ENCODE measurements around the gene RGR.

RGR gene

GRCh38 chr10:84221916-84222315 lies 22.9 kb upstream of the RGR start:
- no peak for DNase-seq

- no peak for DNase-seq
Measured at GRCh38 chr10:84224411-84225028, 20.3 kb upstream of the RGR start.

DNA sequence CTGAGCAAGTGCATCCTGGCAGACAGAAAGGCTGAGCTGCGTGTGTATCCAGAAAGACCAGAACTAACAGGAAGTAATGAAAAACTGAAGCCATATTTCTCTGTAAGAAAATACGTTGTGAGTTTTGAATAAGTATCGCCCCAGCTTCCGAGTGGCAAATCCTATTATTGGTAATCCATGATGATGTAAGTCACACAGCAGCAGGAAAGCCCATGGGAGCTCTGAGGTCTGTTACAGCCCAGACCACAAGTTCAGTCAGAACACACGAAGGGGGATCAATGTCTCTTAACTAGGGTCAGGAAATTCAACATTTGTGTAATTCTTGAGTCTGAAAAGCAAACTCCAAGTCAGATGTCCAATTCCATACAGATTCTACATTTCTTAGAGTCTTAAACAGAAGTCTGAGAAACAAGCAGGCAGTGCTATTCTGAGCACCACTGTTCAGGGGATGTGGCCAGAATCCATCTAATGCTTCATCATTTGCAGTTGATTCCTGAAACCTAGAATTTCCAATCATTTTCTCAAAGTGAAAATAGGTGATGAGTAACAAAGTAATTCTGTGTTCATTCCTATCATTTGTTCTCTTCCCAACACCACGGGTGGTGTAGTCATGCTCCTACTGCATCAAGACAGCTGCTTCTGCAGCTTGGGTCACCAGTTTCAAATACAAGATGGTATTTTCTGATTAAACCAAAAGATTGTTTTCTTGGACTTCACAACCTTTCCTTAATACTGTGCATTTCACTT lies 19.3 kb upstream of the RGR start, which contains the start of gene LRIT2:
LRIT2 (minus strand) TSS at position 118 of the 747 bp plus-strand sequence; CDS start at position 94, 24 bp downstream.
- no peak for DNase-seq

GRCh38 chr10:84226616-84227015 lies 18.2 kb upstream of the RGR start:
- DNase-seq, result no peak

DNA sequence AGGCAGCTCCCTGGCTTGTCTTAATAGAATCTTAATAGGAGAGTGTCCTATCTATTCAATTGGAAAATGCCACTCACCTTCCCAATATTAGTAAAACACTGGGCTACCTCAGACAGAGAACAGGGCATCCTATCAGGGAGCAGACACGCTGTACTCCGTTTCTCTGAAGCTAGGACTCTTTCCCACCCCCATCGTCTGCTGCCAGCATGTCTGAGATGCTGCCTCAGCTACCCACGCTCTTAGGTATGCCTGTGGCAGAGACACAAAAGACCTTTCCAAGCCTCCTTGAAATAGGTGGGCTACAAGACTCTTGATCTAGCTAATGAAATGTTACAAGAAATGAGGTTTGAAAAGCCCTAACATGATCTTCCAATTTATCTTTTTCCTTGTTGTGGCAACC lies 17.0 kb upstream of the RGR start:
- DNase-seq, result no peak

- no peak for DNase-seq
Measured at GRCh38 chr10:84230359-84230758, 14.5 kb upstream of the RGR start.

DNA sequence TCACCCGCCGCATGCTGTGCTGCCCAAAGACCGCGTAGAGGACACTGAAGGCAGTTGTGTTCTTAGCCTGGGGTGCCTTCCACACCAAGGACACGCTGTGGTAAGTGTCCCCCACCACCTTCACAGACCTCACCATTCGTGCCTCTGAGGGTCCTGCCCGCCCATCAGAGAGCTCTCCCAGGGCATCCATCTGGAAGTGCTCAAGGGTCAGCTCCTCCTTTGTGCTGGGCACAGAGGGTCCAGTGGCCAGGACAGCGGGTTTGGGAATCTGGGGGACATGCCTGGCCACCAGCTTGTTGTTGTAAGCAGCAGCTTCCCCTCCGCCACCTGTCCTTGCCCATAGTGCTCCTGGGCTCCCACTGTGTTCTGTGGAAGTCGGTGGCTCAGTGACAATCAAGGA lies 12.5 kb upstream of the RGR start:
- no peak for DNase-seq

DNA sequence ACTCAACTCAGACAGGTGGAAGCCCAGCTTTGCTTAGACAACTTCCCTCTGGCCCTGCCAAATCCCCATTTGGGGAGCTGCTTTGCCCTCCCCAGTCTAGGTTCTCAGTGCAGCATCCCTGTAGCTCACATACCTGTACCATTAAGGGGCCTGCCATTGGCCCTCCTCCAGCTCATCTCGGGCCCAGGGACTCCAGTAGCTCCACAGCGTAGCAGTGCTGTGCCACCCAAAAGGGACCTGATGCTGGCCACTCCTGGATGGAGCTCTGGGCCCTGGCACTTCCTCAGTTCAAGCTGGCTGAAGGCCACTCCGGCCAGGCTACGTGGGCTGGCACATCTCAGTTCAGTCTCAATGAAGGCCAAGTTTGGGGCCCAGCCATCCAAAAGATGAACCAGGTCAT lies 10.9 kb upstream of the RGR start:
- DNase-seq, result no peak

GRCh38 chr10:84234479-84234878 lies 10.4 kb upstream of the RGR start:
- no peak for DNase-seq

- DNase-seq, result no peak
Measured at GRCh38 chr10:84235096-84235495, 9.8 kb upstream of the RGR start.

DNA sequence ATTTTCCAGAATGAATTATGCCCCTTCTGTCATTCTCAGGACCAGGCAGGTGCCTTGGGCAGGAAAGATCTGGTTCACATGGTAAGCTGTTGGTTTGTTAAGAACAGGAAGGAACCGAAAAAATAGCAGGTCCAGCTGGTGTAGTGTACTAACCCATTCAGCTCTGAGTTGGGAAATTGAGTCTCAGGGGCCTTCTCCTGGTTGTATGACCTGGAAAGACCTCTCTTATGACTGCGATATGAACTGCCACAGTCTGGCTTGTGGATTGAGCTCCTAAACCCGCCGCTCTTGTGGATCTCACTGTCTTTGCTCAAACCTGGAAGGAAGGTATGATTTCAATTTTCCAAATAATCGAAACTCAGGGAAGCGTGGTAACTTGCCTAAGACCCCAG lies 8.1 kb upstream of the RGR start:
- DNase-seq, result no peak

GRCh38 chr10:84237199-84238051 lies 7.4 kb upstream of the RGR start:
- no peak for DNase-seq

GRCh38 chr10:84238909-84239308 lies 5.9 kb upstream of the RGR start:
- no peak for DNase-seq

GRCh38 chr10:84241185-84241790 lies 3.6 kb upstream of the RGR start, which contains the start of gene LRIT1:
Gene LRIT1 (minus strand): TSS chr10:84241546. CDS start chr10:84241439, 107 bp downstream.
- DNase-seq, result no peak

- DNase-seq, result no peak
Measured at GRCh38 chr10:84243759-84244158, 1.1 kb upstream of the RGR start.

GRCh38 chr10:84247496-84247895 lies 2.6 kb downstream of the RGR start:
- no peak for DNase-seq

DNA sequence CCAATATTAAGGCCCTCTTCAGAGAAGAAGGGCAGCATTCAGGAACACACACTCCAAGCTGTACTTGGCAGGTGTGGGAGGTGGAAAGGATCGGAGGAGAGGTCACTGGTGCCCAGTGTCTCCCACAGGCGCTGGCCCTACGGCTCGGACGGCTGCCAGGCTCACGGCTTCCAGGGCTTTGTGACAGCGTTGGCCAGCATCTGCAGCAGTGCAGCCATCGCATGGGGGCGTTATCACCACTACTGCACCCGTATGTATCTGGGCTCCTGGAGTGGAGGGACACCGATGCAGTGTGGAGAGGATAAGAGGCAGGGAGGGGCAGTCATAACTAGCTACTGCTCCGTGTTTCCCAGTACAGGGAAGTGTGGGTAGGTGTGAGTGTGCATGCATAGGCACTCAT lies 3.9 kb downstream of the RGR start:
- no peak for DNase-seq

- no peak for DNase-seq
Measured at GRCh38 chr10:84254552-84255478, 10.0 kb downstream of the RGR start.

GRCh38 chr10:84256510-84257342 lies 11.9 kb downstream of the RGR start:
- peak in 4 of 6 experiments; percentile 6 to 12 (median 10) for DNase-seq

DNA sequence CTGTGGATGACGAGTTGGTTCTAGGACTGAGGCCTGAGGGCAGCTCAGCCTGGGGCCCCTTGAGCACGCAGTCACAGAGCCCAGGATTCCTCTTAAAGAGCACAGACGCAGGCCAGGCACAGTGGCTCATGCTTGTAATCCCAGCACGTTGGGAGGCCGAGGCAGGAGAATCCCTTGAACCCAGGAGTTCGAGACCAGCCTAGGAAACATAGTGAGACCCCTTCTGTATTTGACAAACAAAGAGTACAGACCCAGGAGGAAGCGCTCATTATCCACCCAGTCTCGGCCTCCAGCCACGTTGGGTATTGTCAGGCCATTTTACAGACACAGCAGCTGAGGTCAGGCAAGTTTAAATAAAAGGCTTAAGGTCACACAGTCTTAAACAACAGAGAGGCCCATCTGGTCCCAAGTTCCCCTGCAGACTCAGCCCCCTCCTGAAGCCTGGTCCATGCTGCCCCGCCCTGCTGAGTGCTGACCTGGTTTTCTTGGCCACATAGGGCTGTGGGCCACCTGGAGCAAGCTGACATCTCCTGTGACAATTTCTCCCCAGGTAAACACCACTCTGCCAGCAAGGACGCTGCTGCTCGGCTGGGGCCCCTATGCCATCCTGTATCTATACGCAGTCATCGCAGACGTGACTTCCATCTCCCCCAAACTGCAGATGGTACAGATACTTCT lies 12.6 kb downstream of the RGR start:
- DNase-seq, result no peak

Data from stimulated activated naive CD4-positive, alpha-beta T cell (primary cell).